ENCODE data around the gene PRKCQ.
"Not testable (repeated sequence)": the region's sequence is repeated elsewhere in the genome, so short reads cannot be mapped to it uniquely, and the experiment has no call there.

Gene PRKCQ

DNA sequence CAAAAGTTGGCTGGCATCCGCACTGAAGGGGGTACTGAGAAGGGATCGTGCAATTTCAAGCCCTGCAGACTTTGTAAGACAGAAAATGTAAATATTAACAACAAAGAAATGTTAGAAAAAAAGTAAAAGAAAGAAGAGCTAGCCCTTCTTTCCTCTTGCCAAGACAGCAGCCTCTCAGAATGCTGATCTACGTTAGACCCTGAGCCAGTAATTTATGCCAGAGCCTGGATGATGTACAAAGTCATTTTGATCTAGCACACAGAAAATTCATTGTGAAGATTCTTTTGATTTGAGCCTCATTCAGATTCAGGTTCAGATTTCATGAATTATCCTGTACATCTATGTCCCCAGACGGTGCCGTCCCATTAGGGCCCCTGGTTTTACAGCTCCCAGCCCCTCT is 105.2 kb downstream of the PRKCQ start:
- Histone ChIP-seq H3K9me3 (ENCODE audit: severe bottlenecking) (no peaks in the 10 kb centered on the region), H3K27ac (ENCODE audit: poor library complexity, severe bottlenecking) (no peak overlapping the region), H3K4me1 (ENCODE audit: insufficient read depth, poor library complexity, severe bottlenecking) (peaks cover 17% of the 10 kb centered on the region), H3K4me3 (ENCODE audit: severe bottlenecking) (no peak overlapping the region), H3K36me3 (ENCODE audit: low read depth) (no peaks in the 10 kb centered on the region), H3K27me3 (ENCODE audit: insufficient read depth, poor library complexity, severe bottlenecking) (no peaks in the 10 kb centered on the region)
- TF ChIP-seq CTCF (IDR thresholded peaks at IDR 0.05; ENCODE audit: poor library complexity, severe bottlenecking), result no peak
- DNase-seq (ENCODE audit: low spot score), result no peak
- no peak for ATAC-seq (ENCODE audit: low read depth)

DNA sequence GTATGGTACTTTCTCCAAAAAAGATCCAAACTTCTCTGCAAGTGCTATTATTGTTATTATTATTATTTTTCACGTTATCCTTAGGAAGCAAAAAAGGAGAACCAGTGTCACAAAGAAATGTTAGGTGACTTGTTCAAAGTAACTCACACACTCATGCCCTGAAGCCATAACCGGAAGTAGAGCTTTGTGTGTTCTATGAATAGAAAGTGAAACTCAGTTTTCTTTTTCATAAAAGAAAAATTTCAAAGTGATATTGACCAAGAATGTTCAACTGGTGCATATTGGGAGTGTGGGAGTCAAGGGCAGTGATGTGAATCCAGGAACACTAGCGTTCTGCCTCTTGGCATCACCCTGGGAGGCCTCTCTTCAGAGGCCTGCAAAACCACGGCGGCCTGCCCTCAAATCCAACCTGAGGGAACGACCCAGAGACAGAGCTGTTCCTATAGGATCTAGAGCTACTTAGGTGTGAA is 106.1 kb downstream of the PRKCQ start:
- ATAC-seq (ENCODE audit: low read depth), result no peak
- Histone ChIP-seq H3K27ac (ENCODE audit: poor library complexity, severe bottlenecking) (no peak overlapping the region), H3K4me1 (ENCODE audit: insufficient read depth, poor library complexity, severe bottlenecking) (peaks cover 17% of the 10 kb centered on the region), H3K27me3 (ENCODE audit: insufficient read depth, poor library complexity, severe bottlenecking) (no peaks in the 10 kb centered on the region), H3K36me3 (ENCODE audit: low read depth) (no peaks in the 10 kb centered on the region), H3K9me3 (ENCODE audit: severe bottlenecking) (no peaks in the 10 kb centered on the region), H3K4me3 (ENCODE audit: severe bottlenecking) (no peak overlapping the region)
- DNase-seq (ENCODE audit: low spot score), result no peak
- TF ChIP-seq CTCF (IDR thresholded peaks at IDR 0.05; ENCODE audit: poor library complexity, severe bottlenecking), result no peak

DNA sequence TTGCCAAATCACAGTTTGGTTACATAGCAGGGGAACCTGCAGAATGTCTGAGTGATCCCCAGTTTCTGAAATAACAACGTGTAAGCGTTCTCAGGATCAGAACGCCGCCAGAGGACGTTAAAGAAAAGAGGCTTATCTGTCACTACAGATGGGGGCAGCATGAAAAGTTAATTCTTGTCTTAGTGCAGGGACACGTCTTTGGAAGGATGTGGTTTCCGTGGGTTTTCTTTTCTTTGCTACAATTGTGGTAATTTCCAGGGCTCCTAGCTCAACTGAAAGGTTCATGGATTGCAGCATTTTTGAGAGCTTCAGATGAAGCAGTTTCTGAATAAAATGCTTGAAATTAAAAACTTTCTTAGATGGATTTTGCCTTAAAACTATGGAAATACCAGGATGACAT is 106.6 kb downstream of the PRKCQ start:
- H3K36me3 ChIP-seq (ENCODE audit: low read depth), result no peaks in the 10 kb centered on the region
- no peak for TF ChIP-seq CTCF (IDR thresholded peaks at IDR 0.05; ENCODE audit: poor library complexity, severe bottlenecking)
- no peak overlapping the region for H3K27ac ChIP-seq (ENCODE audit: poor library complexity, severe bottlenecking)
- ATAC-seq (ENCODE audit: low read depth) (no peak), DNase-seq (ENCODE audit: low spot score) (no peak)
- H3K4me3 ChIP-seq (ENCODE audit: severe bottlenecking), result no peak overlapping the region
- H3K27me3 ChIP-seq (ENCODE audit: insufficient read depth, poor library complexity, severe bottlenecking), result no peaks in the 10 kb centered on the region
- no peaks in the 10 kb centered on the region for H3K9me3 ChIP-seq (ENCODE audit: severe bottlenecking)
- peaks cover 17% of the 10 kb centered on the region for H3K4me1 ChIP-seq (ENCODE audit: insufficient read depth, poor library complexity, severe bottlenecking)

DNA sequence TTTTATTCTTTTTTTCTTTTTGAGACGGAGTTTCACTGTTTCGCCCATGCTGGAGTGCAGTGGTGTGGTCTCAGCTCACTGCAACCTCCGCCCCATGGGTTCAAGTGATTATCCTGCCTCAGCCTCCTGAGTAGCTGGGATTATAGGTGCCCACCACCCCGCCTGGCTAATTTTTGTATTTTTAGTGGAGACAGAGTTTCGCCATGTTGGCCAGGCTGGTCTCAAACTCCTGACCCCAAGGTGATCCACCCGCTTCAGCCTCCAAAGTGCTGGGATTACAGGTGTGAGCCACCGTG is 107.4 kb downstream of the PRKCQ start:
- not testable (repeated sequence) for H3K36me3 ChIP-seq (ENCODE audit: low read depth); H3K27ac ChIP-seq (ENCODE audit: poor library complexity, severe bottlenecking); H3K9me3 ChIP-seq (ENCODE audit: severe bottlenecking); H3K4me3 ChIP-seq (ENCODE audit: severe bottlenecking); DNase-seq (ENCODE audit: low spot score); H3K27me3 ChIP-seq (ENCODE audit: insufficient read depth, poor library complexity, severe bottlenecking); ATAC-seq (ENCODE audit: low read depth)
- peaks cover 17% of the 10 kb centered on the region for H3K4me1 ChIP-seq (ENCODE audit: insufficient read depth, poor library complexity, severe bottlenecking)

- Histone ChIP-seq H3K36me3 (ENCODE audit: low read depth) (no peaks in the 10 kb centered on the region), H3K9me3 (ENCODE audit: severe bottlenecking) (no peaks in the 10 kb centered on the region), H3K4me3 (ENCODE audit: severe bottlenecking) (no peak overlapping the region), H3K4me1 (ENCODE audit: insufficient read depth, poor library complexity, severe bottlenecking) (peaks cover 6% of the 10 kb centered on the region), H3K27me3 (ENCODE audit: insufficient read depth, poor library complexity, severe bottlenecking) (no peaks in the 10 kb centered on the region), H3K27ac (ENCODE audit: poor library complexity, severe bottlenecking) (no peak overlapping the region)
- no peak for TF ChIP-seq CTCF (IDR thresholded peaks at IDR 0.05; ENCODE audit: poor library complexity, severe bottlenecking)
- DNase-seq (ENCODE audit: low spot score) (no peak), ATAC-seq (ENCODE audit: low read depth) (no peak)
Observed at GRCh38 chr10:6470894-6471618, 109.0 kb downstream of the PRKCQ start.
